HCT116 (cell line): ENCODE data around the gene UBE2F.

Source experiments
- CEBPB ChIP-seq: IDR thresholded peaks from 2 replicates; pipeline ENCODE4 v1.6.1; 2012; ENCODE audit warnings: low read depth
- CTCF ChIP-seq, 3 experiments: fragments of 200-600 bp in 1 of 3; sonication (generic) in 1 of 3; IDR thresholded peaks in 2 of 3; conservative IDR thresholded peaks in 1 of 3; 2 replicates each; pipeline ENCODE4 v1.5.1; 2012 to 2017; ENCODE audit warnings: low read depth in 2 of 3, low read length in 2 of 3, antibody characterized with exemption in 1 of 3, borderline replicate concordance in 1 of 3, control low read depth in 1 of 3, mild to moderate bottlenecking in 1 of 3, mixed read lengths in 1 of 3, mixed run types in 1 of 3, moderate library complexity in 1 of 3; ENCODE audit not compliant: insufficient read depth in 1 of 3
- EZH2phosphoT487 ChIP-seq: fragments of 200-600 bp; IDR thresholded peaks from 2 replicates; pipeline ENCODE4 v1.6.1; 2018; ENCODE audit warnings: antibody characterized with exemption, borderline replicate concordance
- FOSL1 ChIP-seq: IDR thresholded peaks from 2 replicates; pipeline ENCODE4 v1.6.1; 2012; ENCODE audit warnings: low read depth
- POLR2AphosphoS5 ChIP-seq: IDR thresholded peaks from 2 replicates; pipeline ENCODE4 v1.6.1; 2011; ENCODE audit warnings: mild to moderate bottlenecking, low read depth, low read length, moderate library complexity
- REST ChIP-seq: IDR thresholded peaks from 2 replicates; pipeline ENCODE4 v1.6.1; 2012; ENCODE audit warnings: low read depth
- YY1 ChIP-seq: IDR thresholded peaks from 2 replicates; pipeline ENCODE4 v1.6.1; 2011; ENCODE audit warnings: low read length, low read depth, moderate library complexity, mild to moderate bottlenecking; ENCODE audit not compliant: insufficient replicate concordance; ENCODE audit errors: extremely low read depth
- ZNF274 ChIP-seq: fragments of 200-500 bp; sonication (Bioruptor generic); IDR thresholded peaks from 2 replicates; pipeline ENCODE4 v1.6.1; 2014; ENCODE audit warnings: mild to moderate bottlenecking, low read depth, low read length, inconsistent platforms

- no peak for TF ChIP-seq CEBPB
- no peak for TF ChIP-seq ZNF274
- no peak for TF ChIP-seq CTCF (IDR thresholded peaks at IDR 0.05 in 2 of 3, conservative IDR thresholded peaks at IDR 0.05 in 1 of 3; ENCODE audit: borderline replicate concordance in 1 of 3, insufficient read depth in 1 of 3, low read depth in 2 of 3, low read length in 2 of 3)
- no peak for TF ChIP-seq REST
- TF ChIP-seq POLR2AphosphoS5, result no peak
- no peak for TF ChIP-seq YY1
- no peak for TF ChIP-seq EZH2phosphoT487
- TF ChIP-seq FOSL1, result no peak
Measured at GRCh38 chr2:238080518-238080917, 113.7 kb downstream of the UBE2F start.
